ENCODE measurements around the gene NCF4. TPM values are rescaled to one million over a fixed set of nuclear protein-coding genes. Genes with fewer than 3 reads are reported as not detected.

NCF4 gene
- polyA plus RNA-seq, 2 of the 4 experiments (the other 2 are of a cell fraction) = not detected

GRCh38 chr22:36911887-36912661, 51.3 kb downstream of the NCF4 start:
- CTCF ChIA-PET = interaction anchor here (3.6 kb wide), 1 partner anchor 55 kb away, joined by 11 read pairs; no protein-coding TSS in a partner anchor

GRCh38 chr22:36912694-36913426, 52.1 kb downstream of the NCF4 start:
- 69% methylated on average over 6 of the region's 8 CpGs for WGBS (ENCODE audit: missing lambda C conversion rate)
- TF ChIP-seq HOXA7 (CRISPR knock-in tag; IDR thresholded peaks at IDR 0.05) (no peak), PBX3 (IDR thresholded peaks at IDR 0.05) (no peak), NR3C1 (IDR thresholded peaks at IDR 0.05) (no peak), SREBF2 (IDR thresholded peaks at IDR 0.05) (no peak), EP300 (IDR thresholded peaks at IDR 0.05) (no peak), NPAS2 (CRISPR knock-in tag; IDR thresholded peaks at IDR 0.05; ENCODE audit: borderline replicate concordance) (no peak), HDAC2 (IDR thresholded peaks at IDR 0.05) (no peak), EHMT2 (IDR thresholded peaks at IDR 0.05; ENCODE audit: low read depth) (no peak), CHD2 (IDR thresholded peaks at IDR 0.05; ENCODE audit: low read length, partially characterized antibody) (no peak), BHLHE40 (IDR thresholded peaks at IDR 0.05; ENCODE audit: low read depth, low read length) (no peak), POLR2A (IDR thresholded peaks at IDR 0.05; ENCODE audit: low read length) (no peak), FOSL2 (IDR thresholded peaks at IDR 0.05) (no peak), FOSL2 (CRISPR knock-in tag; IDR thresholded peaks at IDR 0.05) (no peak)
- Histone ChIP-seq H3K4me2 (no peak overlapping the region), H3K4me3 (no peak overlapping the region), H3K4me1 (no peaks in the 10 kb centered on the region), H3K9me3 (no peaks in the 10 kb centered on the region; the same call in 2 of the 3 replicates), H3K27ac (no peak overlapping the region)
- ChIA-PET POLR2A (no interaction called here), CTCF (interaction anchor here (3.6 kb wide), 1 partner anchor 56 kb away, joined by 11 read pairs; no protein-coding TSS in a partner anchor)
- FAIRE-seq (no peak), DNase-seq (ENCODE audit: low read depth in 1 of 2, low spot score in 1 of 2) (no peak), ATAC-seq (no peak)

More at GRCh38 chr22:36911887-36912661, 51.3 kb downstream of the NCF4 start:
- H3K27ac ChIP-seq = no peak overlapping the region
- WGBS (ENCODE audit: missing lambda C conversion rate) = 54% methylated on average over 11 of the region's 13 CpGs
- no peaks in the 10 kb centered on the region for H3K4me1 ChIP-seq
- no peak for FAIRE-seq
- no peaks in the 10 kb centered on the region; the same call in 2 of the 3 replicates for H3K9me3 ChIP-seq
- no peak for TF ChIP-seq HMGXB4 (CRISPR knock-in tag; IDR thresholded peaks at IDR 0.05; ENCODE audit: borderline replicate concordance)
- TF ChIP-seq ZNF302 (CRISPR knock-in tag; IDR thresholded peaks at IDR 0.05) = no peak
- no peak for TF ChIP-seq PHF8 (IDR thresholded peaks at IDR 0.05; ENCODE audit: borderline replicate concordance, low read depth)
- TF ChIP-seq USF2 (IDR thresholded peaks at IDR 0.05) = no peak
- TF ChIP-seq NPAS2 (CRISPR knock-in tag; IDR thresholded peaks at IDR 0.05; ENCODE audit: borderline replicate concordance) = no peak
- no peak for TF ChIP-seq CHD2 (IDR thresholded peaks at IDR 0.05; ENCODE audit: low read length, partially characterized antibody)
- no peak for TF ChIP-seq POLR2AphosphoS2 (conservative IDR thresholded peaks at IDR 0.05; ENCODE audit: low read length)
- TF ChIP-seq JUNB (IDR thresholded peaks at IDR 0.05) = no peak
- no peak for TF ChIP-seq HDAC2 (IDR thresholded peaks at IDR 0.05)
- TF ChIP-seq PBX3 (IDR thresholded peaks at IDR 0.05) = no peak
- TF ChIP-seq ATOH8 (CRISPR knock-in tag; IDR thresholded peaks at IDR 0.05; ENCODE audit: low read depth) = no peak
- TF ChIP-seq NR3C1 (IDR thresholded peaks at IDR 0.05) = no peak
- no peak for TF ChIP-seq JUN (IDR thresholded peaks at IDR 0.05)
- no peak for TF ChIP-seq GATA3 (IDR thresholded peaks at IDR 0.05; ENCODE audit: borderline replicate concordance)
- POLR2A ChIA-PET = no interaction called here
- H3K4me2 ChIP-seq = no peak overlapping the region
- no peak for ATAC-seq
- no peak overlapping the region for H3K4me3 ChIP-seq
- no peak for DNase-seq (ENCODE audit: low read depth in 1 of 2, low spot score in 1 of 2)
